OCI-LY3 (cell line): ENCODE data around the gene SCN3A.

Experiments
- H2AFZ ChIP-seq: fragments of 200-600, 300-600 bp; shearing (Covaris generic); 2 replicates; pipeline ENCODE4 v1.6.0; 2014; ENCODE audit warnings: antibody characterized with exemption, low read depth, low read length
- H3K27ac ChIP-seq: fragments of 200-600, 300-600 bp; sonication (generic); 2 replicates; pipeline ENCODE4 v1.5.1; 2014; ENCODE audit warnings: mild to moderate bottlenecking, low read length, moderate library complexity, mixed read lengths
- H3K27me3 ChIP-seq: fragments of 200-600, 300-600 bp; sonication (generic); 2 replicates; pipeline ENCODE4 v1.6.1; 2014; ENCODE audit warnings: low read depth, low read length, mixed read lengths
- H3K36me3 ChIP-seq: fragments of 200-600, 300-600 bp; sonication (generic); replicated peaks from 2 replicates; pipeline ENCODE3; 2014; ENCODE audit warnings: low read depth, low read length, mixed read lengths
- H3K4me1 ChIP-seq: fragments of 300-600, 200-600 bp; sonication (generic); 2 replicates; pipeline ENCODE4 v1.6.1; 2014; ENCODE audit warnings: low read length, mixed read lengths
- H3K4me2 ChIP-seq: fragments of 200-600, 300-600 bp; sonication (generic); 2 replicates; pipeline ENCODE4 v1.6.1; 2014; ENCODE audit warnings: low read length, mixed read lengths
- H3K4me3 ChIP-seq: fragments of 300-600, 200-600 bp; sonication (generic); 2 replicates; pipeline ENCODE4 v1.5.1; 2014; ENCODE audit warnings: antibody characterized with exemption, mild to moderate bottlenecking, low read length, moderate library complexity
- H3K79me2 ChIP-seq: fragments of 300-600, 200-600 bp; shearing (Covaris generic); 2 replicates; pipeline ENCODE4 v1.6.1; 2014; ENCODE audit warnings: mild to moderate bottlenecking, low read length, mixed read lengths
- H3K9ac ChIP-seq: fragments of 300-600, 200-600 bp; shearing (Covaris generic); 2 replicates; pipeline ENCODE4 v1.6.0; 2014; ENCODE audit warnings: mild to moderate bottlenecking, low read length, moderate library complexity
- H3K9me3 ChIP-seq: fragments of 200-600, 300-600 bp; shearing (Covaris generic); 2 replicates; pipeline ENCODE4 v1.6.1; 2014; ENCODE audit warnings: low read length, mixed read lengths; ENCODE audit not compliant: insufficient read depth
- H4K20me1 ChIP-seq: fragments of 200-600, 300-600 bp; sonication (generic); 2 replicates; pipeline ENCODE4 v1.6.1; 2016; ENCODE audit warnings: low read length, mixed read lengths; ENCODE audit not compliant: insufficient read depth
- EZH2phosphoT487 ChIP-seq: fragments of 200-600 bp; shearing (Covaris generic); IDR thresholded peaks from 2 replicates; pipeline ENCODE4 v1.6.1; 2018; ENCODE audit warnings: antibody characterized with exemption, mixed run types, low read depth
- TF ChIP-seq, protein P1 (sequence below): fragments of 200-600, 300-600 bp; sonication (generic); IDR thresholded peaks from 2 replicates; pipeline ENCODE4 v1.5.1; 2014; ENCODE audit warnings: antibody characterized with exemption, low read length, low read depth

The SCN3A gene

DNA sequence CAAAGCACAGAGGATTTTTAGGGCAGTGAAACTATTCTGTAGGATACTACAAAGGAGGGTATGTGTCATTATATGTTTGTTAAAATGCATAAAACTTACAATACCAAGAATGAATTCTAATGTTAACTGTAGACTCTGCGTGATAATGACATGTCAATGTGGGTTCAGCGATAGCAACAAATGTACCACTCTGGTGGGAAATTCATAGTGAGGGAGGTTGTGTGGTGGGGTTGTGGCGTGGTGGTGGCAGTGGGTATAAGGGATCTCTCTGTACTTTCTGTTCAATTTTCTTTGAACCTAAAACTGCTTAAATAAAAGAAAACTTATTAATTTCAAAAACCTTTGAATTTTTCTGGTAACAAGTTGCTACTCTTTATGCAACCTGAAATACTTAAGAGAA lies 149.2 kb downstream of the SCN3A start:
- Histone ChIP-seq H3K27me3 (no peaks in the 10 kb centered on the region), H3K36me3 (peaks cover 5% of the 10 kb centered on the region), H3K4me1 (peaks cover 10% of the 10 kb centered on the region; the same call in 1 of the 2 replicates), H3K79me2 (peaks cover 11% of the 10 kb centered on the region; the same call in 1 of the 2 replicates), H3K9ac (no peak overlapping the region), H3K27ac (no peak overlapping the region), H3K4me3 (no peak overlapping the region), H3K9me3 (no peaks in the 10 kb centered on the region), H2AFZ (no peak overlapping the region), H3K4me2 (no peak overlapping the region), H4K20me1 (peaks cover 11% of the 10 kb centered on the region; the same call in 1 of the 2 replicates)
- TF ChIP-seq EZH2phosphoT487: no peak
- TF ChIP-seq, protein P1, sequence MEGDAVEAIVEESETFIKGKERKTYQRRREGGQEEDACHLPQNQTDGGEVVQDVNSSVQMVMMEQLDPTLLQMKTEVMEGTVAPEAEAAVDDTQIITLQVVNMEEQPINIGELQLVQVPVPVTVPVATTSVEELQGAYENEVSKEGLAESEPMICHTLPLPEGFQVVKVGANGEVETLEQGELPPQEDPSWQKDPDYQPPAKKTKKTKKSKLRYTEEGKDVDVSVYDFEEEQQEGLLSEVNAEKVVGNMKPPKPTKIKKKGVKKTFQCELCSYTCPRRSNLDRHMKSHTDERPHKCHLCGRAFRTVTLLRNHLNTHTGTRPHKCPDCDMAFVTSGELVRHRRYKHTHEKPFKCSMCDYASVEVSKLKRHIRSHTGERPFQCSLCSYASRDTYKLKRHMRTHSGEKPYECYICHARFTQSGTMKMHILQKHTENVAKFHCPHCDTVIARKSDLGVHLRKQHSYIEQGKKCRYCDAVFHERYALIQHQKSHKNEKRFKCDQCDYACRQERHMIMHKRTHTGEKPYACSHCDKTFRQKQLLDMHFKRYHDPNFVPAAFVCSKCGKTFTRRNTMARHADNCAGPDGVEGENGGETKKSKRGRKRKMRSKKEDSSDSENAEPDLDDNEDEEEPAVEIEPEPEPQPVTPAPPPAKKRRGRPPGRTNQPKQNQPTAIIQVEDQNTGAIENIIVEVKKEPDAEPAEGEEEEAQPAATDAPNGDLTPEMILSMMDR: no peak

GRCh38 chr2:165044505-165045303 lies 159.1 kb downstream of the SCN3A start:
- Histone ChIP-seq H3K4me1 (no peaks in the 10 kb centered on the region), H3K4me2 (no peak overlapping the region), H3K27me3 (no peaks in the 10 kb centered on the region), H3K79me2 (peaks cover 36% of the 10 kb centered on the region), H3K9me3 (no peaks in the 10 kb centered on the region), H3K9ac (no peak overlapping the region), H2AFZ (no peak overlapping the region), H3K27ac (no peak overlapping the region), H4K20me1 (peaks cover 30% of the 10 kb centered on the region), H3K36me3 (peaks cover 14% of the 10 kb centered on the region), H3K4me3 (no peak overlapping the region)
- TF ChIP-seq, protein P1: no peak
- no peak for TF ChIP-seq EZH2phosphoT487
